ENCODE data around the gene KCTD5. TPM values are rescaled to one million over a fixed set of nuclear protein-coding genes. Genes with fewer than 3 reads are reported as not detected.
"Not testable (repeated sequence)": the region's sequence is repeated elsewhere in the genome, so short reads cannot be mapped to it uniquely, and the experiment has no call there.

KCTD5 gene
- total RNA-seq, 2 donors from 2014 or later = 19.6 to 21.9 TPM

DNA sequence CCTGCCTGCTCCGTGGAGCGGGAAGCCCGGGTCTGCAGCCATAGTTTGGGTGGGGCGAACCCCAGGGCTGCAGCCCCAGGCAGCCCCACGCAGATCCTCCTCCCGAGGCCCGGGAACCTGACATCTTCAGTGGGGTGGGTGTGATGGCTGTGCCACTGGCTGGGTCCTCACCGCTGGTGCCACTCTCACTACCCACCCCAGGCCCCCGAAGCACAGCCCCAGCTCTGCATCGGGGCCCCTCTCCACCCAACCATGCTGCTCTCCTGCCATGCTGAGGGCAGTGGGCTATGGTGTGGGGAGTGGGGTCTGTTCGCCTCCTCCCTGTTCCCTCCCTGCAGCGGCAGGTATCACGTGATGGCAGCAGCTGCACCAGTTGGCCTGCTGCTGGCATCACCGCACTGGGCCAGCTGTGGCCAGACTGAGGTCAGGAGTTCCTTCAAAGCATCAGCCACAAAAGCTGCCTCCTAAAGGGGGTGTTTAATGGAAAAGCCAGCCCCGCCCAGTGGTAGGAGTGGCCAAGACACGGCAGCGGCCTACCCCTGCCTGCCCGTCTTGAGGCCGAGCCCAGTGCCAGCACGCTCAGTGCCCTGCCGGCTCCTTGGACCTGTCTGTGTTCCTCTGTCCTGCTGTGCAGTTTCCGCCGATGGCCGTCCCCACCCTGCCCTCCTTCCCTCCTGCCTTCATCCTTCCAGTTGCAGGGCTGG, 10.8 kb downstream of the KCTD5 start:
- DNase-seq (no peak), ATAC-seq (no peak)
- Mint-ChIP-seq H3K27ac (no peak overlapping the region), H3K4me3 (no peak overlapping the region), H3K4me1 (peaks cover 8% of the 10 kb centered on the region), H3K36me3 (ENCODE audit: low read depth) (peaks cover 7% of the 10 kb centered on the region), H3K27me3 (no peaks in the 10 kb centered on the region)
- no peaks in the 10 kb centered on the region for H3K9me3 ChIP-seq (ENCODE audit: control insufficient read depth, low read length, poor library complexity, severe bottlenecking)

DNA sequence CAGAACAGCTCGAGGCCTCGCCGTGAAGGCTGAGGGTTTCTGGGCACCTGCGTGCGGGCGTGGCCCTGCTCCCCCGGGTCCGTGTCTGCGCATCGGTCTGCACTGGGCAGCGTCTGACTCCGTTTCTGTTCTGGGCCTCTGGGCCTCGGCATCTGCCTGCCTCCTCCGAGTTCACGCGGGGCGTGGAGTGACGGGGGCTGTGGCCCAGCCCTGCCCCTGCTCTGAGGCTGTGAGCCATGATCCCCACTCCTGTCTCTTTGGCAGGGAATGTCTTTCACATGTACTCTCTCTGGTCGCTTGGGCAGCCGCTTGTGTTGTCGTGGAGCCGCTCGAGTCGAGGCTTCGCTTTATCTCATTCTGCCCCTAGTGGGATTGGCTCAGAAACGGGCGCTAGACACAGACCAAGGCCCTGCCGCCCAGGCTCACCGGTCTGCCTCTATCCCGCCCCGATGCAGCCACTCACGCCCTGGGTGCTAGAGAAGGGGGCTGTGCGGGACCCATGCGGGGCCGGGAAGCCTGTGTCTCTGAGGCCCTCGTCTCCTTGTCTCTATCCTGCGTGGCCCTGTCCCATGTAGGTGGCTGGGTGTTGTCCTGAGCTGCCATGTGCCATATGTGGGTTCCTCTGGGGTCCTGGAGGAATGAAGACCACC, 14.4 kb downstream of the KCTD5 start:
- ATAC-seq = not testable (repeated sequence)

DNA sequence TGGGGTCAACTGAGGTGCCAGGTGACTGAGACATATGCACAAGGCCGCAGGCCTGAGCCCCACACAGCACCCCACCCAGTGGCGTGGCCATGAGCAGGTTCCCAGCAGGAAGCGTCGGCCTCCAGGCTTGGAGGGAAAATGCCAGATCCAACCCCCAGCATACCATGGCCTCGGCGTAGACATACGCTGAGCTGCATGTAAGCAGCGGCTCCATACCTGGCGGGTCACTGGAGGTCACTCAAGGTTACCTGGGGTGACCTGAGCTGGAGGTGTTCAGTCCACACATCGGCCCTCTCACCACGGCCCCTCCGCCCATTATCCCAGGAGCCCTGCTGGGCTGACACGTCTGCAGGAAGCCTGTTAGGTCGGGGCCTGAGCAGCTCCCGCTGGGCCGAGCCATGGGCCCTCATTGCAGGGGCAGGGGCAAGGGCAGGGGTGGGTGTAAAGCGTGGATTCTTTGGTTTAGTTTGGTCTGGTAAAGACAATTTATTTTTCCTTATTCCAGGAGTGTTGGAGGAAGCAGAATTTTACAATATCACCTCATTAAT, 15.2 kb downstream of the KCTD5 start:
- Mint-ChIP-seq H3K4me1 (peaks cover 6% of the 10 kb centered on the region), H3K27ac (no peak overlapping the region), H3K4me3 (no peak overlapping the region), H3K27me3 (no peaks in the 10 kb centered on the region), H3K36me3 (ENCODE audit: low read depth) (peaks cover 8% of the 10 kb centered on the region)
- ATAC-seq (no peak), DNase-seq (no peak)
- H3K9me3 ChIP-seq (ENCODE audit: control insufficient read depth, low read length, poor library complexity, severe bottlenecking) = no peaks in the 10 kb centered on the region

More for the DNA sequence above, 14.4 kb downstream of the KCTD5 start:
- H3K27me3 Mint-ChIP-seq; H3K4me1 Mint-ChIP-seq; H3K36me3 Mint-ChIP-seq (ENCODE audit: low read depth); H3K27ac Mint-ChIP-seq; H3K9me3 ChIP-seq (ENCODE audit: control insufficient read depth, low read length, poor library complexity, severe bottlenecking); DNase-seq; H3K4me3 Mint-ChIP-seq: not testable (repeated sequence)

DNA sequence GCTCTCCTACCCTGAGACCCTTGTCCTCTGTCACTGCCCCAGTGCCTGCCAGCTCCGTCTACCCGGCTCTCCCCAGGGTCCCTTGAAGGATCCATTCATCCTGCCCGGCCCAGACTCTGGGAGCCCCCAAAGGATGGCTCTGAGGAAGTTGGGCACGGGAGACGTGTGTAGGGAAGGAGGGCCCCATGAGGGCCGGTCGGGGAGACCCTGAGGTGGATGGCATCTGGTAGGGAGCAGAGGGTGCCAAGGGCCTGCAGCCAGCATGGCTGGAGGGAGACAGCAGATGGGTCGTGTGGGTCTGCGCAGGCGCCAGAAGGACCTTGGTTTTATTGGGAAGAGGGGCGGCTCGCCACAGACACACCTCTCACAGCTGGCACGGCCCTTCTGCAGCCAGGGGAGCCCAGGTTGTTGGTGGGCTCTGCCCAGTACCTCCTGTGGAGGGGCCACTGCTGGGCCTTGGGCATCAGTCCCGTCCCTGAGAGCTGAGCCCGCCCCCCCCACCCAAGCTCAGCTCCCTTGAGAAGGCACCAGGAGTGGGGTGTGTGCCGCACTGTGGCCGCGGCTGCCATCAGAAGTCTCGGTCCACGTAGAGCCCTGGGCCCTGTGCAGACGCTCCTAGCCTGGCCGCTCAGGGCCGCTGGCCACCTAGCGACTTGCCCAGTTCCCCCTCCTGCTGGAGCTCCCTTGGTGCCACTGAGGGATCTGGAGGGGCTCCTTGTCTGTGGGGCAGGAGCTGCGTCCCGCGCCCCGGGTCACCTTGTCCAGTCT, 16.0 kb downstream of the KCTD5 start:
- no peaks in the 10 kb centered on the region for H3K9me3 ChIP-seq (ENCODE audit: control insufficient read depth, low read length, poor library complexity, severe bottlenecking)
- Mint-ChIP-seq H3K27me3 (no peaks in the 10 kb centered on the region), H3K4me1 (peaks cover 6% of the 10 kb centered on the region), H3K4me3 (no peak overlapping the region), H3K36me3 (ENCODE audit: low read depth) (peaks cover 8% of the 10 kb centered on the region), H3K27ac (no peak overlapping the region)
- ATAC-seq (no peak), DNase-seq (no peak)

DNA sequence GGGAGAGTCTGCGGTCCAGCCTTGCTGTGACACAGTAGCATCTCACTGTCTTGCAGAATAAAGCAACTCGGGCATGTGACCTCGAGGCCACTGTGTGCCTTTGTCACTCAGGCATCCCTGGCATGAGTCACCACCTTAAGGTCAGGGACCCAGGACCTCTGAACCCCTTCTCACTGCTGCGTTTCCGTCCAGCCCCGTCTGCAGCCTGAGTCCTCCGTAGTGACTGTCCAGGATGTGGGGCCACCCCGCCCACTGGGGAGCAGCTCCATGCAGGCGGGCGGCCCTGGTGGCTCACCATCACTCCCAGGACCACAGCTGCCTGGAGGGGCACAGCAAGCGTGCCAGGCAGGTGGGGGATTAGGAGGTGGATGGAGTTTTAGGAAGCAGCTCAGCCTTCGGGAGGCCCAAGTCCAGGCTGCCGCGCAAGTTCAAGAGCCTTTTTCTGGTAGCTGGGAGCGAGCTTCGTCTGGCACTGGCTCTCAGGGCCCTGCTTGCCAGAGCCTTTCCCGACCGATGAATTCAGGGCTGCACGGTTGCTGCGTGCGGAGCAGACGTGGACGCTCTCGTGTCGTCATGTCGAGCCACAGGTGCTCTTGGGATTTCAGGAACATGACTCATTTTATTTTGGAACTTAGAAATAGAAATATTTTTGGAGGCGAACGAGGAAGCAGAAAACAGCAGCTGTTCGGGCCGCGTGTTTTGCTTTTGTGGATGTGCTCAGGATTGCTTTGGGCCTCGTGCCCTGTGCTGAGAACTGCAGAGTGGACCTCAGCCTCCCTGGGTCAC, 16.8 kb downstream of the KCTD5 start:
- peaks cover 8% of the 10 kb centered on the region for H3K36me3 Mint-ChIP-seq (ENCODE audit: low read depth)
- H3K27ac Mint-ChIP-seq = no peak overlapping the region
- peaks cover 3% of the 10 kb centered on the region for H3K4me1 Mint-ChIP-seq
- H3K4me3 Mint-ChIP-seq = no peak overlapping the region
- DNase-seq (no peak), ATAC-seq (no peak)
- no peaks in the 10 kb centered on the region for H3K27me3 Mint-ChIP-seq
- no peaks in the 10 kb centered on the region for H3K9me3 ChIP-seq (ENCODE audit: control insufficient read depth, low read length, poor library complexity, severe bottlenecking)

DNA sequence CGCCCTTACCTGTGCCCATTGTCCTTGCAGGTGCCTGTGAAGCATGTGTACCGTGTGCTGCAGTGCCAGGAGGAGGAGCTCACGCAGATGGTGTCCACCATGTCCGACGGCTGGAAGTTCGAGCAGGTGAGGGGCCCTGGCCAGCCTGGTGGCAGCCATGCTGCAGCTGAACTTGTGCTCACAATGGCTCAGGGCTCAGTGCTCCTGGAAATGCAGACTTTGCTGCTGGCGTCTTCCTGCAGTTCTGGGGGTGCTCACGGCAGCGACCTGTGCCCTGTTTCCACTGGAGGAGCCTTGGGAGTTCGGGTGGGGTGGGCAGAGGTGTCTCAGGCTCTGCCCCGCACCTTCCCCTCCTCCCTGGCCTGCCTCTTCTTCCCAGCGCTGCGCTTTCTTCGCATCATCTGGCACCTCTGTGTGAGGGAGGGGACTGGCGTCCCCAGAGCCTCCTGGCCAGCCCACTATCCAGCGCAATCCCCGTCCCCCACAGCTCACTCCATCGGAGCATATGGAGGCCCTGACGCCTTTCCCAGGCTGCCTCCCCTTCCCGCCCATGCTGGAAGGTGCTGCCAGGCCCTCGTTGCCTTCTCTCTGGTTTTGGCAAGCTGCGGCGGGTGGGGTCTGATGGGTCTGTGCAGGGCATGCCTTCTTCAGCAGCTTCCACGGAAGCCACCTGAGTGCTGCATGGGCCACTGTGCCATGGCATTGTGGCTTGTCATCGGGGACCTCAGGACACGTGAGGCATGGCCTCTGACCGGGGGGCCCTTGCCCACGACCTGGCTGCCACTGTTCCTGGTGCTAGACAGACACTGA, 17.7 kb downstream of the KCTD5 start:
- ATAC-seq = no peak
- Mint-ChIP-seq H3K36me3 (ENCODE audit: low read depth) (peaks cover 8% of the 10 kb centered on the region), H3K4me1 (peaks cover 3% of the 10 kb centered on the region), H3K4me3 (no peak overlapping the region), H3K27me3 (no peaks in the 10 kb centered on the region), H3K27ac (no peak overlapping the region)
- no peak for DNase-seq
- H3K9me3 ChIP-seq (ENCODE audit: control insufficient read depth, low read length, poor library complexity, severe bottlenecking) = no peaks in the 10 kb centered on the region

DNA sequence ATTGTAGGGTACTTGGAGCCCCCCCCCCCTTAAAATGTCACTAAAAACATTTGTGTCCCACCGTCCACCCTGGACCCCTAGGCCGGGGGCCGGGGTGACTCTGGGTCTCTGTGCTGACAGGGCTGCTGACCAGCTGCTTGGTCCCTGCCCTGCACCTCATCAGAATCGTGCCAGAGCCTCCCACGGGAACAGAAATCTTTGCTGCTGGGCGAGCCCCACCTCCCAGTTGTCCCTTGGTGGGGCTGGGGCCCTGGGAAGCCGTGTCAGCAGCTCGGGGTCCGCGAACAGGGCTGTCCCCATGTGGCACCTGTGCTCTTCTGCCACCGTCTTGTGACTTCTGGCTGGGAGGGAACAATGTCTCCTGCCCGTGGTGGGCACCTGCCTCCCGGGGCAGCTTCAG, 18.5 kb downstream of the KCTD5 start:
- H3K4me3 Mint-ChIP-seq = no peak overlapping the region
- H3K27me3 Mint-ChIP-seq = no peaks in the 10 kb centered on the region
- DNase-seq (no peak), ATAC-seq (no peak)
- H3K9me3 ChIP-seq (ENCODE audit: control insufficient read depth, low read length, poor library complexity, severe bottlenecking) = no peaks in the 10 kb centered on the region
- peaks cover 3% of the 10 kb centered on the region for H3K4me1 Mint-ChIP-seq
- H3K36me3 Mint-ChIP-seq (ENCODE audit: low read depth) = peaks cover 8% of the 10 kb centered on the region
- H3K27ac Mint-ChIP-seq = no peak overlapping the region

DNA sequence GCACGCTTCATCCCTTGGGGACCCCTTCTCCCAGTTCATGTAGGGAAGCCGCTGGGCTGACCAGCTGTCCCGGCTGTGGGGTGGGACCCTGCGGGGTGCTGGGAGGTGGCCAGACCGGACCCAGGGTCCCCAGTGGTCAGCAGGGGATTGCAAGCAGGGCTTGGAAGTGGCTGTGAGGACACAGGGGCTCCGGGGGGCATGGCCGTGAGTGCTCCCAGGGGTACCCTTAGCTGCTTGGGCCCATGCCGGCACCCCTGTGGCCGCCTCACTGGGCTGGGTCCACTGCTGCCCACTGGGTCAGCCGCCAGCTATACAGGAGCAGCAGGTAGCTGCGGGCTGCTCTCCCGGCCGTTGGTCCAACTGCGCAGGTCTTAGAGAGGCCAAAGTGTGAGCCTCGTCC, 18.9 kb downstream of the KCTD5 start:
- DNase-seq = no peak
- Mint-ChIP-seq H3K36me3 (ENCODE audit: low read depth) (peaks cover 8% of the 10 kb centered on the region), H3K27me3 (no peaks in the 10 kb centered on the region), H3K4me3 (no peak overlapping the region), H3K27ac (no peak overlapping the region), H3K4me1 (peaks cover 3% of the 10 kb centered on the region)
- H3K9me3 ChIP-seq (ENCODE audit: control insufficient read depth, low read length, poor library complexity, severe bottlenecking) = no peaks in the 10 kb centered on the region
- no peak for ATAC-seq

DNA sequence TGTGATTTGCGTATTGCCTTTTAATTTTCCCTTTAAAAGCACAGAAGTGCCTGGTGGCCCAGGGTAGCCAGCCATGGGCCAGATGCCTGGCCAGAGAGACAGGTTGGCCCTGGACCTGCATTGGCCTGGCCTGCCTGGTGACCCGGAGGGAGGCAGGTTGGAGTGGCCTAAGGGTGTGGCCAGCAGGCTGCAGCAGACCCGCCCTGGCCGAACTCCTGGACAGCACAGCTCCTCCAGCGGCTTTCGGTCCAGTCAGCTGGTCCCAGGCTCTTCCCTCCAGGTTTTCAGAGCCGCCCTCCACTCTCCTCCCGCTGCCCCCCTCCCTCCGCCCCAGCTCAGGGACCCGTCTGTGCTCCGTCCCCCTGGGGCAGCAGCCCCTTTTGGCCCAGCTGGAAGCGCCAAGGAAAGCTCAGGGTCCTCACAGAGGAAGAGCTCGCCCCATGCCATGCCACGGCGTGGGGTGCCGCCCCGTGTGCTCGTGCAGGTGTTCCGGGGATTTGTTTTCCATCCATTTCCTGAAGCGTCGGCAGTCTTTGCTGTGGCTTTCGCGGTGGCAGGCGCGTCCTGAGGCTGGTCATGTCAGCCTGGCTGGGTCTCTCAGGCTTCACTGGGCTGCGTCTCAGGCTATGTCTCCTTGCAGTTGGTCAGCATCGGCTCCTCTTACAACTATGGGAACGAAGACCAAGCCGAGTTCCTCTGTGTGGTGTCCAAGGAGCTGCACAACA, 19.6 kb downstream of the KCTD5 start:
- Mint-ChIP-seq H3K36me3 (ENCODE audit: low read depth) (peaks cover 4% of the 10 kb centered on the region), H3K27me3 (no peaks in the 10 kb centered on the region), H3K4me3 (no peak overlapping the region), H3K27ac (no peak overlapping the region), H3K4me1 (no peaks in the 10 kb centered on the region)
- ATAC-seq = no peak
- H3K9me3 ChIP-seq (ENCODE audit: control insufficient read depth, low read length, poor library complexity, severe bottlenecking) = no peaks in the 10 kb centered on the region
- no peak for DNase-seq

DNA sequence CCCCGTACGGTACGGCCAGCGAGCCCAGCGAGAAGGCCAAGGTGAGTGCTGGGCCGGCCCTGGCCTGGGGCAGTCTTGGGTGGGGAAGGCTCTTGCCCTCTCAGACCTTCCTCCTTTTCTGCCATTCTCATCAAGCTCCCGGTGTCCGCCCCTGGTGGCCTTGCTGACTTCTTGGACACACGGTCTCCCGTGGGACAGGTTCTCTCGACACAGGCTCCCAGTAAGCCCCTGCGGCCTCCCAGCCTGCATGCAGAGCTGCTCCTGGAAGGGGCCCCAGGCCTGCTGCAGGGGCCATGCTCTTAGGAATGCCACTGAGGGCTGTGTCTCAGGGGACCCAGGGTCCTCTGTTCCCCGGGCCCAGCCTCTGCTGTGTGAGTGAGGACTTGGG, 20.1 kb downstream of the KCTD5 start:
- Mint-ChIP-seq H3K4me1 (no peaks in the 10 kb centered on the region), H3K4me3 (no peak overlapping the region), H3K27ac (no peak overlapping the region), H3K27me3 (no peaks in the 10 kb centered on the region), H3K36me3 (ENCODE audit: low read depth) (peaks cover 2% of the 10 kb centered on the region)
- H3K9me3 ChIP-seq (ENCODE audit: control insufficient read depth, low read length, poor library complexity, severe bottlenecking) = no peaks in the 10 kb centered on the region
- DNase-seq (no peak), ATAC-seq (no peak)

DNA sequence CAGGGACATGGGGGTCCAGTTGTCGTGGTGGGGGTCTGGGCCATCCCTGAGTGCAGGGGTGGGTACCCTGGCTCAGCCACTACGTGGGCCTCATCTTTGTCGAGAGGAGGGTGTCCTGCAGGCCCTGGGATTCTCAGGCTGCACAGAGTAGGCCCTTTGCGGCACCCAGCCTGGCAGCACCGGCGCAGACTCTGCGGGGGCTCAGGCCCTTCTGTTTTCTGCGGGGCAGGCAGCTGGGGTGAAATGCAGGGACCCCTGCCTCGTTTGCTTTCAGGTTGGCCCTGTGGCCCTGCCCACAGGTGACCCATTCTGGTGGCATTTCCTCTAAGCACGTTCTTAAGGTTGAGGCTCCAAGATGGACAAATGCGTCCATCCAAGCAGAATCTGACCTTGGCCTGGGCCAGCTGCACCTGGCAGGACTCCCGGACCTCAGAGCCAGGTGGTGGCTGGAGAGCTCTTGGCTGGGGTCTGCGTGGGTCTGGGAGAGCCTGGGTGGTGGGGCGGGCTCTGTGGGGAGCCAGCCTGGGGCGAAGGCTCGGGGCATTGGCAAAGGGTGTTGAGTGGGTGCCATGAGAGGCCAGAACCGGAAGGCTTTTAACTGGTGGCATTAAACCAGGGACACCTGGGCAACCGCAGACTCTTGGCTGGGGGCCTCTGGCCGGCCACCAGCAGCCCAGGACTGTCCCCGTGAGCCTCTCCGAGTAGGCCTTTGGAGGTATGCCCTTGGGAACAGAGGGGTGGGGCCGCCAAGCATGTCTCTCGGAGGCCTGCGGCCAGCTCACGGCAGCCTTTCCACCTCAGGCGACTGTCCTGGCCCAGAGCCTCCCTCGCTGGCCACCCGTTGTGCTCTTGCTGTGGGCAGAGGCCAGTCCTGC, 20.8 kb downstream of the KCTD5 start:
- Mint-ChIP-seq H3K27me3 (no peaks in the 10 kb centered on the region), H3K4me3 (no peak overlapping the region), H3K4me1 (no peaks in the 10 kb centered on the region), H3K27ac (no peak overlapping the region), H3K36me3 (ENCODE audit: low read depth) (peaks cover under 1% of the 10 kb centered on the region)
- DNase-seq = no peak
- no peak for ATAC-seq
- no peaks in the 10 kb centered on the region for H3K9me3 ChIP-seq (ENCODE audit: control insufficient read depth, low read length, poor library complexity, severe bottlenecking)

Data from T-helper 17 cell (primary cell).